HEK293 (cell line): ENCODE results near the gene ESX1.

Experiments
- ZFHX2 ChIP-seq: fragments of 450-650 bp; formaldehyde crosslinking; conservative IDR thresholded peaks from 2 replicates; pipeline ENCODE4 v1.5.1; 2016; ENCODE audit warnings: missing biosample characterization, missing genetic modification characterization
- ZFP37 ChIP-seq: fragments of 450-650 bp; formaldehyde crosslinking; IDR thresholded peaks from 2 replicates; pipeline ENCODE4 v1.5.1; 2016; ENCODE audit warnings: missing biosample characterization, missing genetic modification characterization
- ZNF660 ChIP-seq: fragments of 450-650 bp; IDR thresholded peaks from 2 replicates; pipeline ENCODE4 v1.5.1; 2018; ENCODE audit warnings: missing biosample characterization, mild to moderate bottlenecking, missing genetic modification characterization
- ZNF707 ChIP-seq: fragments of 450-650 bp; formaldehyde crosslinking; IDR thresholded peaks from 2 replicates; pipeline ENCODE4 v1.5.1; 2016; ENCODE audit warnings: missing biosample characterization, missing genetic modification characterization
- TF ChIP-seq, protein P1 (sequence below): fragments of 450-650 bp; formaldehyde crosslinking; IDR thresholded peaks from 2 replicates; pipeline ENCODE4 v1.5.1; 2017; ENCODE audit warnings: missing biosample characterization, missing genetic modification characterization

DNA sequence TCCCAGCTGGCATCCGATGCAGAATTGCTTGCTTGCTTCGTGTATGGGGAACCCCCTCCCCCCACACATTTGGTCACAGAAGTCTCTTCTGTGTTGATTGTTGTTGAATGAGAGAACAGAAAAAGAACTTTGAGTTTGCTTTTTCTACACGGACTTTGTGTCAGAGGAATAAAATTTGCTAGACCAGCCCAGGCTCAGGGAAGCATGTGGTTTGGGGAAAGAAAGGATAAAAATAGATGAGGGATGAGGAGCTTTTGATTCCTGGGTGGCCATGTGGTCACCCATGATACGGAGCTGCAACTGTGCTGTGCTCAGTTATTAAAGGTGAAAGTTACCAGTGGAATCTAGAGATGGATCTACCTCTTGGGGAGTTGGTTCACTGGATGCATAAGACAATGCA, 34.2 kb upstream of the ESX1 start:
- TF ChIP-seq ZNF707 (tag by site-specific recombination), result no peak
- TF ChIP-seq ZFP37 (tag by site-specific recombination), result no peak
- no peak for TF ChIP-seq ZNF660 (tag by site-specific recombination)
- TF ChIP-seq, protein P1, sequence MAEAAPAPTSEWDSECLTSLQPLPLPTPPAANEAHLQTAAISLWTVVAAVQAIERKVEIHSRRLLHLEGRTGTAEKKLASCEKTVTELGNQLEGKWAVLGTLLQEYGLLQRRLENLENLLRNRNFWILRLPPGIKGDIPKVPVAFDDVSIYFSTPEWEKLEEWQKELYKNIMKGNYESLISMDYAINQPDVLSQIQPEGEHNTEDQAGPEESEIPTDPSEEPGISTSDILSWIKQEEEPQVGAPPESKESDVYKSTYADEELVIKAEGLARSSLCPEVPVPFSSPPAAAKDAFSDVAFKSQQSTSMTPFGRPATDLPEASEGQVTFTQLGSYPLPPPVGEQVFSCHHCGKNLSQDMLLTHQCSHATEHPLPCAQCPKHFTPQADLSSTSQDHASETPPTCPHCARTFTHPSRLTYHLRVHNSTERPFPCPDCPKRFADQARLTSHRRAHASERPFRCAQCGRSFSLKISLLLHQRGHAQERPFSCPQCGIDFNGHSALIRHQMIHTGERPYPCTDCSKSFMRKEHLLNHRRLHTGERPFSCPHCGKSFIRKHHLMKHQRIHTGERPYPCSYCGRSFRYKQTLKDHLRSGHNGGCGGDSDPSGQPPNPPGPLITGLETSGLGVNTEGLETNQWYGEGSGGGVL (tag by site-specific recombination), result no peak
- TF ChIP-seq ZFHX2, result no peak
